CD4-positive, alpha-beta T cell (primary cell): Measurements from ENCODE around the gene SDC3. TPM values are rescaled to one million over a fixed set of nuclear protein-coding genes. Genes with fewer than 3 reads are reported as not detected.

Source experiments
- ATAC-seq: fragments of 200-7000 bp; cut with Tn5 transposase; one replicate; pipeline ENCODE4 v1.10.0; 2022; ENCODE audit warnings: mild to moderate bottlenecking; ENCODE audit not compliant: poor library complexity
- CTCF ChIA-PET: fragments of 350-600 bp; sonication (Branson Sonifier 250); formaldehyde crosslinking; loops from one replicate; lab custom pipeline; 2021; ENCODE audit warnings: antibody characterized with exemption, inconsistent platforms; lab: Charles Lee
- POLR2A ChIA-PET: fragments of 350-600 bp; sonication (Branson Sonifier 250); formaldehyde crosslinking; loops from one replicate; lab custom pipeline; 2021; ENCODE audit warnings: antibody characterized with exemption, inconsistent platforms; lab: Charles Lee
- DNase-seq, 14 experiments: peaks; one replicate each; pipeline ENCODE4 v3.0.0-alpha.2; 2013 to 2020; ENCODE audit warnings: mixed read lengths in 2 of 14
- H3K27ac ChIP-seq, 2 donors: one replicate each; pipeline versions ENCODE4 v1.5.1 to v1.7.0; 2013; ENCODE audit warnings: low read length in 2 of 2, low read depth in 1 of 2, mild to moderate bottlenecking in 1 of 2
- H3K27me3 ChIP-seq, 2 experiments: 1 replicate in 1 of 2; 2 replicates in 1 of 2; pipeline versions ENCODE4 v1.6.1 to v1.7.0; 2013; ENCODE audit warnings: low read length in 2 of 2, control low read depth in 1 of 2, mild to moderate bottlenecking in 1 of 2, moderate library complexity in 1 of 2; ENCODE audit not compliant: insufficient read depth in 2 of 2, control insufficient read depth in 1 of 2
- H3K36me3 ChIP-seq: one replicate; pipeline ENCODE4 v1.6.1; 2013; ENCODE audit warnings: low read length, control low read depth; ENCODE audit not compliant: insufficient read depth
- H3K4me1 ChIP-seq: one replicate; pipeline ENCODE4 v1.6.1; 2013; ENCODE audit warnings: low read length, control low read depth; ENCODE audit not compliant: insufficient read depth
- H3K4me3 ChIP-seq: one replicate; pipeline ENCODE4 v1.5.1; 2013; ENCODE audit warnings: mild to moderate bottlenecking, low read length, moderate library complexity
- H3K9me3 ChIP-seq, 2 experiments: 1 replicate in 1 of 2; 2 replicates in 1 of 2; pipeline versions ENCODE4 v1.6.1 to v1.7.0; 2013; ENCODE audit warnings: low read length in 2 of 2, mild to moderate bottlenecking in 2 of 2, control low read depth in 1 of 2, moderate library complexity in 1 of 2; ENCODE audit not compliant: control insufficient read depth in 1 of 2, insufficient read depth in 1 of 2
- H3K27ac Mint-ChIP-seq: one replicate; pipeline ENCODE4 v1.8.0; 2020; ENCODE audit warnings: mixed read lengths
- H3K27me3 Mint-ChIP-seq: one replicate; pipeline ENCODE4 v1.8.0; 2021; ENCODE audit warnings: mixed read lengths
- H3K36me3 Mint-ChIP-seq: one replicate; pipeline ENCODE4 v1.8.0; 2021; ENCODE audit warnings: low read depth, mixed read lengths
- H3K4me1 Mint-ChIP-seq: one replicate; pipeline ENCODE4 v1.8.0; 2021; ENCODE audit warnings: low read depth, mixed read lengths
- H3K4me3 Mint-ChIP-seq: one replicate; pipeline ENCODE4 v1.8.0; 2020; ENCODE audit warnings: mild to moderate bottlenecking, mixed read lengths
- H3K9me3 Mint-ChIP-seq: one replicate; pipeline ENCODE4 v1.8.0; 2020; ENCODE audit warnings: mixed read lengths
- CTCF ChIP-seq: fragments of 200-600 bp; IDR thresholded peaks from one replicate; pipeline ENCODE4 v1.8.0; 2022; ENCODE audit warnings: antibody characterized with exemption, mild to moderate bottlenecking
- intact Hi-C, 2 experiments: fragments of 100-400 bp; cut with DNase I in 1 of 2; cut with micrococcal nuclease in 1 of 2; formaldehyde crosslinking; loops; one replicate each; pipeline versions ENCODE4 v1.15.1 to v1.9.0; 2023 to 2025; cut with DNase I, micrococcal nuclease
- total RNA-seq, 174 experiments: library from RNA in 2 of 174; stranded (reverse) in 2 of 174; gene quantifications; one replicate each; pipeline ENCODE4 v1.2.3 and lab custom pipeline; 2021 to 2026

Gene SDC3
- total RNA-seq, 2 experiments from 2014 or later: 0.14 TPM; not detected in 1

GRCh38 chr1:30908316-30908695, 252 bp downstream of the SDC3 start:
- H3K27ac Mint-ChIP-seq: no peak overlapping the region
- intact Hi-C loops: no loop called here
- H3K4me3 ChIP-seq: no peak overlapping the region
- H3K27me3 Mint-ChIP-seq: peaks cover 50% of the 10 kb centered on the region
- no peak overlapping the region for H3K4me3 Mint-ChIP-seq
- CTCF ChIA-PET: no interaction called here
- peaks cover 32% of the 10 kb centered on the region for H3K4me1 ChIP-seq
- no peaks in the 10 kb centered on the region for H3K36me3 ChIP-seq
- POLR2A ChIA-PET: interaction anchor here (0.6 kb wide), 1 partner anchor 354 kb away, joined by 5 read pairs; no protein-coding TSS in a partner anchor
- DNase-seq (peak in 2 of 14 experiments; percentile 19 to 24), ATAC-seq (no peak)
- H3K36me3 Mint-ChIP-seq: no peaks in the 10 kb centered on the region
- peaks cover 16% of the 10 kb centered on the region for H3K4me1 Mint-ChIP-seq
- H3K27me3 ChIP-seq: peaks cover 23 to 36% of the 10 kb centered on the region in 2 experiments
- TF ChIP-seq CTCF: no peak
- no peak overlapping the region for H3K27ac ChIP-seq
- peaks cover 0 to 8% of the 10 kb centered on the region in 2 experiments for H3K9me3 ChIP-seq
- H3K9me3 Mint-ChIP-seq: no peaks in the 10 kb centered on the region

- no peaks in the 10 kb centered on the region for H3K36me3 Mint-ChIP-seq
- DNase-seq (peak in 1 of 14 experiments; percentile 34), ATAC-seq (no peak)
- H3K27me3 Mint-ChIP-seq: peaks cover 56% of the 10 kb centered on the region
- H3K9me3 Mint-ChIP-seq: no peaks in the 10 kb centered on the region
- CTCF ChIA-PET: no interaction called here
- H3K4me3 Mint-ChIP-seq: peak overlapping the region; percentile 78
- H3K4me3 ChIP-seq: peak overlapping the region; percentile 10
- H3K4me1 Mint-ChIP-seq: peaks cover 16% of the 10 kb centered on the region
- intact Hi-C loops: no loop called here
- peaks cover 29 to 36% of the 10 kb centered on the region in 2 experiments for H3K27me3 ChIP-seq
- TF ChIP-seq CTCF: no peak
- no peaks in the 10 kb centered on the region for H3K36me3 ChIP-seq
- H3K27ac ChIP-seq: no peak overlapping the region
- peaks cover 26% of the 10 kb centered on the region for H3K4me1 ChIP-seq
- peaks cover 0 to 8% of the 10 kb centered on the region in 2 experiments for H3K9me3 ChIP-seq
- POLR2A ChIA-PET: interaction anchor here (0.6 kb wide), 1 partner anchor 354 kb away, joined by 5 read pairs; no protein-coding TSS in a partner anchor
- H3K27ac Mint-ChIP-seq: no peak overlapping the region
Measured at GRCh38 chr1:30907481-30908315, 860 bp downstream of the SDC3 start.

- Mint-ChIP-seq H3K4me3 (peak overlapping the region; percentile 78), H3K4me1 (peaks cover 16% of the 10 kb centered on the region), H3K27ac (no peak overlapping the region), H3K27me3 (peaks cover 58% of the 10 kb centered on the region), H3K9me3 (no peaks in the 10 kb centered on the region), H3K36me3 (no peaks in the 10 kb centered on the region)
- no peak for TF ChIP-seq CTCF
- ATAC-seq: no peak
- ChIA-PET CTCF (no interaction called here), POLR2A (no interaction called here)
- H3K4me1 ChIP-seq: peaks cover 21% of the 10 kb centered on the region
- H3K9me3 ChIP-seq: peaks cover 0 to 12% of the 10 kb centered on the region in 2 experiments
- DNase-seq: no peak
- H3K27me3 ChIP-seq: peaks cover 30 to 36% of the 10 kb centered on the region in 2 experiments
- no peak overlapping the region for H3K27ac ChIP-seq
- no peak overlapping the region for H3K4me3 ChIP-seq
- intact Hi-C loops: no loop called here
- H3K36me3 ChIP-seq: no peaks in the 10 kb centered on the region
Measured at GRCh38 chr1:30906631-30907441, 1.7 kb downstream of the SDC3 start.
